Measurements from ENCODE around the gene CARNS1. TPM values are rescaled to one million over a fixed set of nuclear protein-coding genes. Genes with fewer than 3 reads are reported as not detected.

Gene CARNS1
- polyA plus RNA-seq, 1 of the 3 experiments (the other 2 are of a cell fraction), result 0.23 TPM

DNA sequence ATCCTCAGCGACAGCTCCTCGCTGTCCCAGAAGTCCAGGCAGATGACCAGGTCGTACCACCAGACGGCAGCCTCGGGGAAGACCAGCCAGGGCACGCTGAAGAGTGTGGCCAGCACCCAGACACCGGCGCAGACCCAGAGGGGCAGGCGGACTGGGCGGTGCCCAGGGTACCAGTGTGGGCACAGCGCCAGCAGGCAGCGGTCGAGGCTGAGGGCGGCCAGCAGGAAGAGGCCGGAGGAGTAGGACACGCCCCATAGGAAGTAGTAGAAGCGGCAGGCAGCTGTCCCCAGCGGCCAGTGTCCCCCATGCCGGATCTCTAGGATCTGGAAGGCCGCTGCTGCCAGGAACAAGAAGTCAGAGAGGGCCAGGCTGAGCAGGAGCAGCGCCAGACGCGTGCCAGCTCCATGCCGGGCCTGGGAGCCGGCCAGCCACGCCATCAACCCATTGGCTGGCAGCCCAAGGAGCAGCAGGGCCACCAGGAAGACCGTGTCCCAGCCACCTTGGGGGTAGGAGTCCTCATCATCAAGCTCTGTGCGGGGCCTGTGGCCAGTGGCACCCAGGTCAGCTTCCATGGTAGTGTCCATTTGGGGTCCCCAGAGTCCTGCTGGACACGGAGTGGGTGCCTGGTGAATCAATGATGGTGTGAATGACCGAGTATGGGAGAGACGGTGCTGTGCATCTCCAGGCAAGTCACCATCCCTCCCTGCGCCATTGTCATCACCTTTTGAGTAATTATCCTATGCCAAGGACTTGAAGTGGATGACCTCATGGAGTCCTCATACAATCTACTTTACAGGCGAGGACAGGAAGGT is 36.9 kb downstream of the CARNS1 start, which contains the start of gene GPR152:
GPR152 (minus strand) TSS at position 589 of the 812 bp plus-strand sequence; CDS start at position 584, 5 bp downstream.
- Histone ChIP-seq H3K27ac (ENCODE audit: low read depth in 2 of 2, low read length in 1 of 2) (no peak within 1 kb of the TSS), H3K4me3 (ENCODE audit: low read depth in 2 of 2, low read length in 1 of 2) (no peak within 1 kb of the TSS), H3K79me2 (ENCODE audit: insufficient read depth) (no peaks in the 10 kb centered on the region), H3K9me3 (no peaks in the 10 kb centered on the region), H4K20me1 (ENCODE audit: insufficient read depth) (no peaks in the 10 kb centered on the region), H3K9me2 (no peaks in the 10 kb centered on the region), H3K27me3 (ENCODE audit: insufficient read depth) (no peaks in the 10 kb centered on the region), H3K4me1 (ENCODE audit: control insufficient read depth in 1 of 2, insufficient read depth in 2 of 2, low read depth in 1 of 2, low read length in 1 of 2) (peaks cover 0 to 4% of the 10 kb centered on the region in 2 experiments; a peak in 1 of 4 replicates), H3K9ac (no peak within 1 kb of the TSS), H3F3A (replicated peaks; ENCODE audit: insufficient read depth) (no peaks in the 10 kb centered on the region), H3K36me3 (replicated peaks in 1 of 2; ENCODE audit: control insufficient read depth in 1 of 2, insufficient read depth in 2 of 2, low read length in 1 of 2) (no peaks in the 10 kb centered on the region), H3K4me2 (no peak within 1 kb of the TSS), H2AFZ (ENCODE audit: low read depth) (no peak within 1 kb of the TSS)
- WGBS (ENCODE audit: low lambda C conversion rate), result 90% methylated on average over 23 of the region's 33 CpGs
- ChIA-PET CTCF (interaction anchor here (0.6 to 1.5 kb wide), 3 partner anchors 70 to 107 kb away, joined by 3 to 6 read pairs (median 3); no protein-coding TSS in a partner anchor), POLR2A (no interaction called here)
- no peak for TF ChIP-seq ELF1 (IDR thresholded peaks at IDR 0.05)
- no peak for TF ChIP-seq EP300 (IDR thresholded peaks at IDR 0.05; ENCODE audit: borderline replicate concordance in 1 of 2, low read depth in 1 of 2, low read length in 1 of 2)
- TF ChIP-seq, protein P1, sequence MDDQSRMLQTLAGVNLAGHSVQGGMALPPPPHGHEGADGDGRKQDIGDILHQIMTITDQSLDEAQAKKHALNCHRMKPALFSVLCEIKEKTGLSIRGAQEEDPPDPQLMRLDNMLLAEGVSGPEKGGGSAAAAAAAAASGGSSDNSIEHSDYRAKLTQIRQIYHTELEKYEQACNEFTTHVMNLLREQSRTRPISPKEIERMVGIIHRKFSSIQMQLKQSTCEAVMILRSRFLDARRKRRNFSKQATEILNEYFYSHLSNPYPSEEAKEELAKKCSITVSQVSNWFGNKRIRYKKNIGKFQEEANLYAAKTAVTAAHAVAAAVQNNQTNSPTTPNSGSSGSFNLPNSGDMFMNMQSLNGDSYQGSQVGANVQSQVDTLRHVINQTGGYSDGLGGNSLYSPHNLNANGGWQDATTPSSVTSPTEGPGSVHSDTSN (IDR thresholded peaks at IDR 0.05), result no peak
- TF ChIP-seq NRF1 (IDR thresholded peaks at IDR 0.05; ENCODE audit: low read depth, low read length), result no peak
- no peak for TF ChIP-seq CHD2 (IDR thresholded peaks at IDR 0.05; ENCODE audit: low read length, partially characterized antibody)
- TF ChIP-seq MXI1 (IDR thresholded peaks at IDR 0.05; ENCODE audit: low read depth, low read length), result no peak
- TF ChIP-seq GATA2 (CRISPR knock-in tag; IDR thresholded peaks at IDR 0.05), result no peak
- TF ChIP-seq JUND (IDR thresholded peaks at IDR 0.05), result no peak
- no peak for TF ChIP-seq EZH2phosphoT487 (IDR thresholded peaks at IDR 0.05; ENCODE audit: borderline replicate concordance, low read depth)
- TF ChIP-seq FOXM1 (IDR thresholded peaks at IDR 0.05; ENCODE audit: low read depth), result no peak
- no peak for TF ChIP-seq RCOR1 (IDR thresholded peaks at IDR 0.05; ENCODE audit: low read length)
- TF ChIP-seq GABPA (IDR thresholded peaks at IDR 0.05; ENCODE audit: low read depth), result no peak
- no peak for TF ChIP-seq MEF2A (IDR thresholded peaks at IDR 0.05; ENCODE audit: borderline replicate concordance, low read depth)
- no peak for TF ChIP-seq YY1 (IDR thresholded peaks at IDR 0.05; ENCODE audit: low read depth)
- TF ChIP-seq, protein P2, sequence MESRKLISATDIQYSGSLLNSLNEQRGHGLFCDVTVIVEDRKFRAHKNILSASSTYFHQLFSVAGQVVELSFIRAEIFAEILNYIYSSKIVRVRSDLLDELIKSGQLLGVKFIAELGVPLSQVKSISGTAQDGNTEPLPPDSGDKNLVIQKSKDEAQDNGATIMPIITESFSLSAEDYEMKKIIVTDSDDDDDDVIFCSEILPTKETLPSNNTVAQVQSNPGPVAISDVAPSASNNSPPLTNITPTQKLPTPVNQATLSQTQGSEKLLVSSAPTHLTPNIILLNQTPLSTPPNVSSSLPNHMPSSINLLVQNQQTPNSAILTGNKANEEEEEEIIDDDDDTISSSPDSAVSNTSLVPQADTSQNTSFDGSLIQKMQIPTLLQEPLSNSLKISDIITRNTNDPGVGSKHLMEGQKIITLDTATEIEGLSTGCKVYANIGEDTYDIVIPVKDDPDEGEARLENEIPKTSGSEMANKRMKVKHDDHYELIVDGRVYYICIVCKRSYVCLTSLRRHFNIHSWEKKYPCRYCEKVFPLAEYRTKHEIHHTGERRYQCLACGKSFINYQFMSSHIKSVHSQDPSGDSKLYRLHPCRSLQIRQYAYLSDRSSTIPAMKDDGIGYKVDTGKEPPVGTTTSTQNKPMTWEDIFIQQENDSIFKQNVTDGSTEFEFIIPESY (IDR thresholded peaks at IDR 0.05; ENCODE audit: borderline replicate concordance, low read depth), result no peak
- no peak for TF ChIP-seq NFIC (IDR thresholded peaks at IDR 0.05; ENCODE audit: borderline replicate concordance)
- TF ChIP-seq CTCF (IDR thresholded peaks at IDR 0.05), result no peak
- TF ChIP-seq, protein P3, sequence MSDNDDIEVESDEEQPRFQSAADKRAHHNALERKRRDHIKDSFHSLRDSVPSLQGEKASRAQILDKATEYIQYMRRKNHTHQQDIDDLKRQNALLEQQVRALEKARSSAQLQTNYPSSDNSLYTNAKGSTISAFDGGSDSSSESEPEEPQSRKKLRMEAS (IDR thresholded peaks at IDR 0.05; ENCODE audit: low read depth), result no peak
- no peak for TF ChIP-seq TEAD4 (IDR thresholded peaks at IDR 0.05; ENCODE audit: borderline replicate concordance, insufficient read depth)
- DNase-seq, result no peak
